GM23338 (cell line): Measurements from ENCODE around the gene ZFAND6. TPM values are rescaled to one million over a fixed set of nuclear protein-coding genes. Genes with fewer than 3 reads are reported as not detected.

Source experiments
- ATAC-seq: fragments of 200-7000 bp; cut with Tn5 transposase; 3 replicates; pipeline ENCODE4 v1.9.1; 2020
- DNase-seq: peaks from one replicate; pipeline ENCODE4 v3.0.0-alpha.2; 2015; ENCODE audit warnings: low spot score
- H2AFZ ChIP-seq: fragments of 200-600 bp; sonication (generic); 2 replicates; pipeline ENCODE4 v1.8.0; 2016; ENCODE audit warnings: antibody characterized with exemption, mild to moderate bottlenecking, moderate library complexity
- H3F3A ChIP-seq: fragments of 200-600 bp; sonication (generic); replicated peaks from 2 replicates; pipeline ENCODE4 v1.8.0; 2017; ENCODE audit warnings: antibody characterized with exemption, mixed run types, low read depth
- H3K27ac ChIP-seq: fragments of 200-600 bp; sonication (generic); 2 replicates; pipeline ENCODE4 v1.6.1; 2016; ENCODE audit warnings: low read depth
- H3K27me3 ChIP-seq: fragments of 200-600 bp; sonication (generic); 2 replicates; pipeline ENCODE4 v1.8.0; 2016; ENCODE audit warnings: mild to moderate bottlenecking, mixed run types, moderate library complexity; ENCODE audit not compliant: insufficient read depth
- H3K36me3 ChIP-seq: fragments of 200-600 bp; sonication (generic); 2 replicates; pipeline ENCODE4 v1.8.0; 2016; ENCODE audit warnings: mild to moderate bottlenecking; ENCODE audit not compliant: insufficient read depth
- H3K4me1 ChIP-seq: fragments of 200-600 bp; sonication (generic); 2 replicates; pipeline ENCODE4 v1.8.0; 2016; ENCODE audit warnings: mild to moderate bottlenecking, moderate library complexity; ENCODE audit not compliant: insufficient read depth
- H3K4me2 ChIP-seq: fragments of 200-600 bp; sonication (generic); 2 replicates; pipeline ENCODE4 v1.7.1; 2017; ENCODE audit warnings: mixed run types
- H3K4me3 ChIP-seq: fragments of 200-600 bp; sonication (generic); 2 replicates; pipeline ENCODE4 v1.6.1; 2016; ENCODE audit warnings: mixed run types
- H3K79me2 ChIP-seq: fragments of 200-600 bp; sonication (generic); replicated peaks from 2 replicates; pipeline ENCODE4 v1.8.0; 2017; ENCODE audit warnings: mild to moderate bottlenecking; ENCODE audit not compliant: insufficient read depth
- H3K9me2 ChIP-seq: fragments of 200-600 bp; sonication (generic); 2 replicates; pipeline ENCODE4 v1.8.0; 2017; ENCODE audit not compliant: insufficient read depth
- H4K20me1 ChIP-seq: fragments of 200-600 bp; sonication (generic); replicated peaks from 2 replicates; pipeline ENCODE4 v1.8.0; 2017; ENCODE audit warnings: mild to moderate bottlenecking; ENCODE audit not compliant: insufficient read depth
- H3K27ac Mint-ChIP-seq: 2 replicates; pipeline ENCODE4 v1.8.0; 2020; ENCODE audit warnings: inconsistent platforms, mild to moderate bottlenecking, moderate library complexity, mixed read lengths
- H3K27me3 Mint-ChIP-seq: 3 replicates; pipeline ENCODE4 v1.8.0; 2022; ENCODE audit warnings: low read depth, mild to moderate bottlenecking, moderate library complexity, mixed read lengths, inconsistent platforms; ENCODE audit not compliant: insufficient read depth, poor library complexity
- H3K36me3 Mint-ChIP-seq: 3 replicates; pipeline ENCODE4 v1.8.0; 2021; ENCODE audit warnings: low read depth, mild to moderate bottlenecking, inconsistent platforms, moderate library complexity, mixed read lengths
- H3K4me1 Mint-ChIP-seq: 3 replicates; pipeline ENCODE4 v1.8.0; 2020; ENCODE audit warnings: mild to moderate bottlenecking, inconsistent platforms, mixed read lengths
- H3K4me3 Mint-ChIP-seq: 3 replicates; pipeline ENCODE4 v1.8.0; 2021; ENCODE audit warnings: moderate library complexity, mild to moderate bottlenecking, inconsistent platforms, mixed read lengths
- H3K9me3 Mint-ChIP-seq: 3 replicates; pipeline ENCODE4 v1.8.0; 2020; ENCODE audit warnings: moderate library complexity, mild to moderate bottlenecking, inconsistent platforms, mixed read lengths
- JUNB ChIP-seq: IDR thresholded peaks from one replicate; pipeline ENCODE4 v1.6.1; 2016; ENCODE audit warnings: antibody characterized with exemption; ENCODE audit not compliant: unreplicated experiment
- STAT1 ChIP-seq: IDR thresholded peaks from one replicate; pipeline ENCODE4 v1.6.1; 2016; ENCODE audit warnings: antibody characterized with exemption; ENCODE audit not compliant: unreplicated experiment
- ZNF114 ChIP-seq: fragments of 250-450 bp; sonication (Bioruptor Pico); IDR thresholded peaks from 2 replicates; pipeline ENCODE4 v1.5.0; 2020; ENCODE audit warnings: mild to moderate bottlenecking, moderate library complexity
- ZNF331 ChIP-seq: fragments of 250-450 bp; sonication (Bioruptor Pico); IDR thresholded peaks from 2 replicates; pipeline ENCODE4 v1.5.0; 2020; ENCODE audit warnings: low read depth, mild to moderate bottlenecking, moderate library complexity
- polyA plus RNA-seq: library from polyadenylated mRNA; unstranded; fragments of >200 nt; fragmentation: Nextera tagmentation; extraction: Ambion mirVana; gene quantifications from 2 replicates; pipeline ENCODE4 v1.2.1, GENCODE V29; 2016
- total RNA-seq: library from RNA; depleted of rRNA; stranded (reverse); fragments of >200 nt; shearing (Covaris generic); gene quantifications from 2 replicates; pipeline ENCODE4 v1.2.3, GENCODE V29; 2014
- TF ChIP-seq, protein P1 (sequence below): IDR thresholded peaks from 2 replicates; pipeline ENCODE4 v1.6.1; 2016; ENCODE audit warnings: antibody characterized with exemption
- TF ChIP-seq, protein P2 (sequence below), 2 experiments: fragments of 200-600 bp in 1 of 2; sonication (generic) in 1 of 2; conservative IDR thresholded peaks; 2 replicates each; pipeline versions ENCODE4 v1.5.1 to v1.6.1; 2016 to 2017; ENCODE audit warnings: antibody characterized with exemption in 2 of 2, low read depth in 2 of 2, mild to moderate bottlenecking in 2 of 2, moderate library complexity in 1 of 2
- TF ChIP-seq, protein P3 (sequence below): fragments of 250-450 bp; sonication (Bioruptor Pico); IDR thresholded peaks from 2 replicates; pipeline ENCODE4 v1.5.0; 2020; ENCODE audit warnings: mild to moderate bottlenecking, moderate library complexity
- TF ChIP-seq, protein P4 (sequence below): IDR thresholded peaks from one replicate; pipeline ENCODE4 v1.6.1; 2018; ENCODE audit warnings: antibody characterized with exemption; ENCODE audit not compliant: unreplicated experiment

ZFAND6 gene
- total and polyA plus RNA-seq, 2 experiments from 2014 or later, result 205 to 292 TPM

DNA sequence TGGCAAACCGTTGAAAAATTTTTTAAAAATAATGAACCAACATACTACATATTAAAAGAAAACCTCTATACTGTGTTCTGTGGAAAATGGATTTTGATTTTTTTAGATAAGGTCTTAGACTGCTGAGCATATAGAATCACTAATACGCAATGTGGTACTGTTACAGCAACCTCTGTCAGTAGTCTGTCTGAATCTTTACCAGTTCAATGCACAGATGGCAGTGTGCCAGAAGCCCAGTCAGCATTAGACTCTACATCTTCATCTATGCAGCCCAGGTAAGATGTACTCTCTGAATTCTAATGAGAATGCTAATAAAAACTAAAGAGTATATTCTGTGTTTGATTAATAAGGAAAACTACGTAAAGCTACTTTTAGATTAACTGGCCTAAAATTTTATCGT lies 62.1 kb downstream of the ZFAND6 start:
- H3K36me3 Mint-ChIP-seq, result peaks cover 24% of the 10 kb centered on the region; the same call in 2 of the 3 replicates
- no peaks in the 10 kb centered on the region for H3K27me3 Mint-ChIP-seq
- Histone ChIP-seq H3K4me3 (no peak overlapping the region), H3K36me3 (no peaks in the 10 kb centered on the region; the same call in none of the 2 replicates), H4K20me1 (peaks cover 4% of the 10 kb centered on the region; the same call in 1 of the 2 replicates), H3K4me2 (no peak overlapping the region), H3K4me1 (peaks cover 6% of the 10 kb centered on the region; the same call in 1 of the 2 replicates), H3K79me2 (peaks cover 50% of the 10 kb centered on the region), H2AFZ (no peak overlapping the region), H3K27me3 (no peaks in the 10 kb centered on the region), H3F3A (no peaks in the 10 kb centered on the region), H3K27ac (no peak overlapping the region), H3K9me2 (no peaks in the 10 kb centered on the region)
- no peaks in the 10 kb centered on the region for H3K9me3 Mint-ChIP-seq
- TF ChIP-seq ZNF331 (CRISPR knock-in tag) (no peak), ZNF114 (no peak), STAT1 (no peak), JUNB (no peak)
- TF ChIP-seq, protein P1, sequence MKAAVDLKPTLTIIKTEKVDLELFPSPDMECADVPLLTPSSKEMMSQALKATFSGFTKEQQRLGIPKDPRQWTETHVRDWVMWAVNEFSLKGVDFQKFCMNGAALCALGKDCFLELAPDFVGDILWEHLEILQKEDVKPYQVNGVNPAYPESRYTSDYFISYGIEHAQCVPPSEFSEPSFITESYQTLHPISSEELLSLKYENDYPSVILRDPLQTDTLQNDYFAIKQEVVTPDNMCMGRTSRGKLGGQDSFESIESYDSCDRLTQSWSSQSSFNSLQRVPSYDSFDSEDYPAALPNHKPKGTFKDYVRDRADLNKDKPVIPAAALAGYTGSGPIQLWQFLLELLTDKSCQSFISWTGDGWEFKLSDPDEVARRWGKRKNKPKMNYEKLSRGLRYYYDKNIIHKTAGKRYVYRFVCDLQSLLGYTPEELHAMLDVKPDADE, result no peak
- TF ChIP-seq, protein P2, sequence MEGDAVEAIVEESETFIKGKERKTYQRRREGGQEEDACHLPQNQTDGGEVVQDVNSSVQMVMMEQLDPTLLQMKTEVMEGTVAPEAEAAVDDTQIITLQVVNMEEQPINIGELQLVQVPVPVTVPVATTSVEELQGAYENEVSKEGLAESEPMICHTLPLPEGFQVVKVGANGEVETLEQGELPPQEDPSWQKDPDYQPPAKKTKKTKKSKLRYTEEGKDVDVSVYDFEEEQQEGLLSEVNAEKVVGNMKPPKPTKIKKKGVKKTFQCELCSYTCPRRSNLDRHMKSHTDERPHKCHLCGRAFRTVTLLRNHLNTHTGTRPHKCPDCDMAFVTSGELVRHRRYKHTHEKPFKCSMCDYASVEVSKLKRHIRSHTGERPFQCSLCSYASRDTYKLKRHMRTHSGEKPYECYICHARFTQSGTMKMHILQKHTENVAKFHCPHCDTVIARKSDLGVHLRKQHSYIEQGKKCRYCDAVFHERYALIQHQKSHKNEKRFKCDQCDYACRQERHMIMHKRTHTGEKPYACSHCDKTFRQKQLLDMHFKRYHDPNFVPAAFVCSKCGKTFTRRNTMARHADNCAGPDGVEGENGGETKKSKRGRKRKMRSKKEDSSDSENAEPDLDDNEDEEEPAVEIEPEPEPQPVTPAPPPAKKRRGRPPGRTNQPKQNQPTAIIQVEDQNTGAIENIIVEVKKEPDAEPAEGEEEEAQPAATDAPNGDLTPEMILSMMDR (conservative IDR thresholded peaks at IDR 0.05; ENCODE audit: low read depth in 2 of 2), result no peak
- TF ChIP-seq, protein P3, sequence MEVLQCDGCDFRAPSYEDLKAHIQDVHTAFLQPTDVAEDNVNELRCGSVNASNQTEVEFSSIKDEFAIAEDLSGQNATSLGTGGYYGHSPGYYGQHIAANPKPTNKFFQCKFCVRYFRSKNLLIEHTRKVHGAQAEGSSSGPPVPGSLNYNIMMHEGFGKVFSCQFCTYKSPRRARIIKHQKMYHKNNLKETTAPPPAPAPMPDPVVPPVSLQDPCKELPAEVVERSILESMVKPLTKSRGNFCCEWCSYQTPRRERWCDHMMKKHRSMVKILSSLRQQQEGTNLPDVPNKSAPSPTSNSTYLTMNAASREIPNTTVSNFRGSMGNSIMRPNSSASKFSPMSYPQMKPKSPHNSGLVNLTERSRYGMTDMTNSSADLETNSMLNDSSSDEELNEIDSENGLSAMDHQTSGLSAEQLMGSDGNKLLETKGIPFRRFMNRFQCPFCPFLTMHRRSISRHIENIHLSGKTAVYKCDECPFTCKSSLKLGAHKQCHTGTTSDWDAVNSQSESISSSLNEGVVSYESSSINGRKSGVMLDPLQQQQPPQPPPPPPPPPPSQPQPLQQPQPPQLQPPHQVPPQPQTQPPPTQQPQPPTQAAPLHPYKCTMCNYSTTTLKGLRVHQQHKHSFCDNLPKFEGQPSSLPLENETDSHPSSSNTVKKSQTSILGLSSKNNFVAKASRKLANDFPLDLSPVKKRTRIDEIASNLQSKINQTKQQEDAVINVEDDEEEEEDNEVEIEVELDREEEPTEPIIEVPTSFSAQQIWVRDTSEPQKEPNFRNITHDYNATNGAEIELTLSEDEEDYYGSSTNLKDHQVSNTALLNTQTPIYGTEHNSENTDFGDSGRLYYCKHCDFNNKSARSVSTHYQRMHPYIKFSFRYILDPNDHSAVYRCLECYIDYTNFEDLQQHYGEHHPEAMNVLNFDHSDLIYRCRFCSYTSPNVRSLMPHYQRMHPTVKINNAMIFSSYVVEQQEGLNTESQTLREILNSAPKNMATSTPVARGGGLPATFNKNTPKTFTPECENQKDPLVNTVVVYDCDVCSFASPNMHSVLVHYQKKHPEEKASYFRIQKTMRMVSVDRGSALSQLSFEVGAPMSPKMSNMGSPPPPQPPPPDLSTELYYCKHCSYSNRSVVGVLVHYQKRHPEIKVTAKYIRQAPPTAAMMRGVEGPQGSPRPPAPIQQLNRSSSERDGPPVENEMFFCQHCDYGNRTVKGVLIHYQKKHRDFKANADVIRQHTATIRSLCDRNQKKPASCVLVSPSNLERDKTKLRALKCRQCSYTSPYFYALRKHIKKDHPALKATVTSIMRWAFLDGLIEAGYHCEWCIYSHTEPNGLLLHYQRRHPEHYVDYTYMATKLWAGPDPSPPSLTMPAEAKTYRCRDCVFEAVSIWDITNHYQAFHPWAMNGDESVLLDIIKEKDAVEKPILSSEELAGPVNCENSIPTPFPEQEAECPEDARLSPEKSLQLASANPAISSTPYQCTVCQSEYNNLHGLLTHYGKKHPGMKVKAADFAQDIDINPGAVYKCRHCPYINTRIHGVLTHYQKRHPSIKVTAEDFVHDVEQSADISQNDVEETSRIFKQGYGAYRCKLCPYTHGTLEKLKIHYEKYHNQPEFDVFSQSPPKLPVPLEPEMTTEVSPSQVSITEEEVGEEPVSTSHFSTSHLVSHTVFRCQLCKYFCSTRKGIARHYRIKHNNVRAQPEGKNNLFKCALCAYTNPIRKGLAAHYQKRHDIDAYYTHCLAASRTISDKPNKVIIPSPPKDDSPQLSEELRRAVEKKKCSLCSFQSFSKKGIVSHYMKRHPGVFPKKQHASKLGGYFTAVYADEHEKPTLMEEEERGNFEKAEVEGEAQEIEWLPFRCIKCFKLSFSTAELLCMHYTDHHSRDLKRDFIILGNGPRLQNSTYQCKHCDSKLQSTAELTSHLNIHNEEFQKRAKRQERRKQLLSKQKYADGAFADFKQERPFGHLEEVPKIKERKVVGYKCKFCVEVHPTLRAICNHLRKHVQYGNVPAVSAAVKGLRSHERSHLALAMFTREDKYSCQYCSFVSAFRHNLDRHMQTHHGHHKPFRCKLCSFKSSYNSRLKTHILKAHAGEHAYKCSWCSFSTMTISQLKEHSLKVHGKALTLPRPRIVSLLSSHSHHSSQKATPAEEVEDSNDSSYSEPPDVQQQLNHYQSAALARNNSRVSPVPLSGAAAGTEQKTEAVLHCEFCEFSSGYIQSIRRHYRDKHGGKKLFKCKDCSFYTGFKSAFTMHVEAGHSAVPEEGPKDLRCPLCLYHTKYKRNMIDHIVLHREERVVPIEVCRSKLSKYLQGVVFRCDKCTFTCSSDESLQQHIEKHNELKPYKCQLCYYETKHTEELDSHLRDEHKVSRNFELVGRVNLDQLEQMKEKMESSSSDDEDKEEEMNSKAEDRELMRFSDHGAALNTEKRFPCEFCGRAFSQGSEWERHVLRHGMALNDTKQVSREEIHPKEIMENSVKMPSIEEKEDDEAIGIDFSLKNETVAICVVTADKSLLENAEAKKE (CRISPR knock-in tag), result no peak
- TF ChIP-seq, protein P4, sequence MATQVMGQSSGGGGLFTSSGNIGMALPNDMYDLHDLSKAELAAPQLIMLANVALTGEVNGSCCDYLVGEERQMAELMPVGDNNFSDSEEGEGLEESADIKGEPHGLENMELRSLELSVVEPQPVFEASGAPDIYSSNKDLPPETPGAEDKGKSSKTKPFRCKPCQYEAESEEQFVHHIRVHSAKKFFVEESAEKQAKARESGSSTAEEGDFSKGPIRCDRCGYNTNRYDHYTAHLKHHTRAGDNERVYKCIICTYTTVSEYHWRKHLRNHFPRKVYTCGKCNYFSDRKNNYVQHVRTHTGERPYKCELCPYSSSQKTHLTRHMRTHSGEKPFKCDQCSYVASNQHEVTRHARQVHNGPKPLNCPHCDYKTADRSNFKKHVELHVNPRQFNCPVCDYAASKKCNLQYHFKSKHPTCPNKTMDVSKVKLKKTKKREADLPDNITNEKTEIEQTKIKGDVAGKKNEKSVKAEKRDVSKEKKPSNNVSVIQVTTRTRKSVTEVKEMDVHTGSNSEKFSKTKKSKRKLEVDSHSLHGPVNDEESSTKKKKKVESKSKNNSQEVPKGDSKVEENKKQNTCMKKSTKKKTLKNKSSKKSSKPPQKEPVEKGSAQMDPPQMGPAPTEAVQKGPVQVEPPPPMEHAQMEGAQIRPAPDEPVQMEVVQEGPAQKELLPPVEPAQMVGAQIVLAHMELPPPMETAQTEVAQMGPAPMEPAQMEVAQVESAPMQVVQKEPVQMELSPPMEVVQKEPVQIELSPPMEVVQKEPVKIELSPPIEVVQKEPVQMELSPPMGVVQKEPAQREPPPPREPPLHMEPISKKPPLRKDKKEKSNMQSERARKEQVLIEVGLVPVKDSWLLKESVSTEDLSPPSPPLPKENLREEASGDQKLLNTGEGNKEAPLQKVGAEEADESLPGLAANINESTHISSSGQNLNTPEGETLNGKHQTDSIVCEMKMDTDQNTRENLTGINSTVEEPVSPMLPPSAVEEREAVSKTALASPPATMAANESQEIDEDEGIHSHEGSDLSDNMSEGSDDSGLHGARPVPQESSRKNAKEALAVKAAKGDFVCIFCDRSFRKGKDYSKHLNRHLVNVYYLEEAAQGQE, result no peak
- DNase-seq (no peak), ATAC-seq (no peak)
- no peak overlapping the region for H3K4me3 Mint-ChIP-seq
- peaks cover 4% of the 10 kb centered on the region; the same call in 1 of the 3 replicates for H3K4me1 Mint-ChIP-seq
- no peak overlapping the region for H3K27ac Mint-ChIP-seq
